ENCODE measurements around the gene COA3.

The COA3 gene

DNA sequence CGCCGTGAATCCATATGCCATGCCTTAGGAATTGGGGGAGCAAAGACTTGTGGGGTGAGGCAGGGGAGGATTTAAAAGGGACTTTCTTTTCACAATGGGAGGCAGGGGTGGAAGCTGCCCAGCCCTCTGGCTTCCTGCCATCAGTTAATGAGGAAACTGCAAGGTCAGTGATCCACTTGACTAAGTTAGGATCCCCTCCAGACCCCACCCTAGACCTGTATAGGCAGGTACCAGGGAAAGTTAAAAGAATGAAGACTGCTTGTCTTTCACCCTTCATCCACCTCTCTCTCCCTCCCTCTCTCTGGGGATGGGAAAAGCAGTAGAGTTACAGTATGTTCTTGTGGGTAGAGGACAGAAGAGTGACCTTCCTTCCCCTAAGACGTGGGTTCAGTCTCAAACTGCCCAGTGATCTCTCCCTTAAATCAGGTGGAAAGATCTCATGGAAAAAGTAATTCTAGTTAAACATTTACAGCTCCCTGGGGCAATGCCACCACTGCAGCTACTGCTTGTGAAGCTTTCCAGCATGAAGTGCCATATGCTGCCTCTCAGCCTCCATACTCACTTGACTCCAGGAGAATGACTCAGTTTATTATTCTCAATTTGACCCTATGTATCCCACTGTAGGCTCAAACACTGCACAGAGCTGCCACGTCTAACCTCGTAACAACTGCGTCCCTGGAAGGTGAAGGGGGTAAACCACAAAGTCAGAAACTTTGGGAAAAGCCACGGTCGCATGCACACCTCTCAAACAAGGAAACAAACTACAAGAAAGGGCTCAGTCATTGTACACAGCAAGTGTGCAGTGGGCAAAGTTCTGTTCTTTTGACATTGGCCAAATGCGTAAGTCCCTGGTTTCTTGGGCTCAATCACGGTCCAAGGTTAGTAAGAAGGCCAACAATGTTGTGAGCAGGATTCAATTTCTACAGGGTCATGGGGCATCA lies 1.2 kb downstream of the COA3 start:
- H3K4me3 ChIP-seq (ENCODE audit: low read depth, low read length): peak overlapping the region; percentile 85
- no peak for DNase-seq (ENCODE audit: low read depth)
- TF ChIP-seq, protein P1, sequence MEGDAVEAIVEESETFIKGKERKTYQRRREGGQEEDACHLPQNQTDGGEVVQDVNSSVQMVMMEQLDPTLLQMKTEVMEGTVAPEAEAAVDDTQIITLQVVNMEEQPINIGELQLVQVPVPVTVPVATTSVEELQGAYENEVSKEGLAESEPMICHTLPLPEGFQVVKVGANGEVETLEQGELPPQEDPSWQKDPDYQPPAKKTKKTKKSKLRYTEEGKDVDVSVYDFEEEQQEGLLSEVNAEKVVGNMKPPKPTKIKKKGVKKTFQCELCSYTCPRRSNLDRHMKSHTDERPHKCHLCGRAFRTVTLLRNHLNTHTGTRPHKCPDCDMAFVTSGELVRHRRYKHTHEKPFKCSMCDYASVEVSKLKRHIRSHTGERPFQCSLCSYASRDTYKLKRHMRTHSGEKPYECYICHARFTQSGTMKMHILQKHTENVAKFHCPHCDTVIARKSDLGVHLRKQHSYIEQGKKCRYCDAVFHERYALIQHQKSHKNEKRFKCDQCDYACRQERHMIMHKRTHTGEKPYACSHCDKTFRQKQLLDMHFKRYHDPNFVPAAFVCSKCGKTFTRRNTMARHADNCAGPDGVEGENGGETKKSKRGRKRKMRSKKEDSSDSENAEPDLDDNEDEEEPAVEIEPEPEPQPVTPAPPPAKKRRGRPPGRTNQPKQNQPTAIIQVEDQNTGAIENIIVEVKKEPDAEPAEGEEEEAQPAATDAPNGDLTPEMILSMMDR (IDR thresholded peaks at IDR 0.05; ENCODE audit: low read depth, low read length, missing control alignments): no peak

DNA sequence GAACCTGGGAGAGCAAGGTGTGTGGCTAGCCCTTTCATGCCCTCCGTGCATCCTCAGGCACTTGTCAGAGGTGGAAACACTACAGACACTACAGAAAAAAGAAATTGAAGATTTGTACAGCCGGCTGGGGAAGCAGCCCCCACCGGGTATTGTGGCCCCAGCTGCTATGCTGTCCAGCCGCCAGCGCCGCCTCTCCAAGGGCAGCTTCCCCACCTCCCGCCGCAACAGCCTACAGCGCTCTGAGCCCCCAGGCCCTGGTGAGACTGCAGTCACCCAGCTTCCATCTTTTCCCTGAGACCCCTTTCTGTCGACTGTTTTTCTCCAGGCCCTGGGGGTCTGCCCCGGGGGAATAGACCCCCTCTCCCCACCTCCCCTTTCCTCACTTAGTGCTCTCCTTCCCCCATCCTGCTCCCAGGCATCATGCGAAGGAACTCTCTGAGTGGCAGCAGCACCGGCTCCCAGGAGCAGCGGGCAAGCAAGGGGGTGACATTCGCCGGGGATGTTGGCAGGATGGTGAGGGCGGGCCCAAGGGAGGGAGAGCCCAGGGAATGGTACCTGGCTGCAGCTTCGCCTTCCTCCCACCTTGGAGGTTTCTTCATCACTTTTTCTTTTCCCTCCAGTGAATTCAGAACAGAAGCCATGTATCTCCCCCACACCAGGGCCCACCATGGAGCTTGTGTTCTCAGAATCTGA lies 2.3 kb downstream of the COA3 start:
- H3K4me3 ChIP-seq (ENCODE audit: low read depth, low read length): no peak overlapping the region
- TF ChIP-seq, protein P1 (IDR thresholded peaks at IDR 0.05; ENCODE audit: low read depth, low read length, missing control alignments): no peak
- DNase-seq (ENCODE audit: low read depth): no peak

DNA sequence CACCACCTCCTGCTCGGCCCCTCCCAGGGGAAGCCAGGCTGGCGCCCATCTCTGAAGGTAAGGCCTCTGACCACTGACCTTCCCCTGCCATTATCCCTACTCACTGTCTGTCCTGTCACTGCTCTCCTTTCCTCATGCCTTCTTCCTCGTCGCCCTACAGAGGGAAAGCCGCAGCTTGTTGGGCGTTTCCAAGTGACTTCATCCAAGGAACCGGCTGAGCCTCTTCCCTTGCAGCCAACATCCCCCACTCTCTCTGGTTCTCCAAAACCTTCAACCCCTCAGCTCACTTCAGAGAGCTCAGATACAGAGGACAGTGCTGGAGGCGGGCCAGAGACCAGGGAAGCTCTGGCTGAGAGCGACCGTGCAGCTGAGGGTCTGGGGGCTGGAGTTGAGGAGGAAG lies 3.0 kb downstream of the COA3 start:
- no peak overlapping the region for H3K4me3 ChIP-seq (ENCODE audit: low read depth, low read length)
- DNase-seq (ENCODE audit: low read depth): no peak
- TF ChIP-seq, protein P1 (IDR thresholded peaks at IDR 0.05; ENCODE audit: low read depth, low read length, missing control alignments): no peak

DNA sequence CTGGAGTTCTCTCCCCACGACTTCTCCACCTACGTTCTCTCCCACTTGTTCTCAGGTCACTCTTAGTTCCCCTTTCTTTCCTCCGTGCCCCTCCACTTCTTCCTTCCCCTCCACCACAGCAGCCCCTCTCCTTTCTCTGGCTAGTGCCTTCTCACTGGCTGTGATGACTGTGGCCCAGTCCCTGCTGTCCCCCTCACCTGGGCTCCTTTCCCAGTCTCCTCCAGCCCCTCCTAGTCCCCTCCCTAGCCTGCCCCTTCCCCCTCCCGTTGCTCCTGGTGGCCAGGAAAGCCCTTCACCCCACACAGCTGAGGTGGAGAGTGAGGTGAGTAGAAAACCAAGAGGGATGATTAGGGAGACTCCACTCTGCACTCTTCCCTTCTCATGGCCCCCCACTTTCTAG lies 3.4 kb downstream of the COA3 start:
- DNase-seq (ENCODE audit: low read depth): no peak
- no peak overlapping the region for H3K4me3 ChIP-seq (ENCODE audit: low read depth, low read length)
- TF ChIP-seq, protein P1 (IDR thresholded peaks at IDR 0.05; ENCODE audit: low read depth, low read length, missing control alignments): no peak

DNA sequence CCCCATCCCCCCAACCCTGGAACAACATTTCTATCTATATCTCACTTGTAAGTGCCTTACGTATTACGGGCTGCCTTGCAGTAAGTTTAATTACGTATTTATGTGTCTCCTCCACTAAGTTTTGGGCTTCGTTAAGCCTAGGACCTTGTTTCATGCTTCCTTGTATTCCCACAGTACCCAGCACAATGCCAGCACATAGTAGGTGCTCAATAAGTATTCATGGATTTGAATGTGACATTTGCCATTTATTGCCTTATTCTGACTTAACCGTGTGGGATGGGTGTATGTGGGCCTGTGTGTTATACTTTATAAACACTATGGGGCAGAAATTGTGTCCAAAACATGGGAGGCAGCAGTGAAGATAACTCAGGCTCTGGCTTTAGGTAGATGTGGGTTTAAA lies 6.0 kb downstream of the COA3 start:
- DNase-seq (ENCODE audit: low read depth): no peak
- no peak overlapping the region for H3K4me3 ChIP-seq (ENCODE audit: low read depth, low read length)
- TF ChIP-seq, protein P1 (IDR thresholded peaks at IDR 0.05; ENCODE audit: low read depth, low read length, missing control alignments): no peak

DNA sequence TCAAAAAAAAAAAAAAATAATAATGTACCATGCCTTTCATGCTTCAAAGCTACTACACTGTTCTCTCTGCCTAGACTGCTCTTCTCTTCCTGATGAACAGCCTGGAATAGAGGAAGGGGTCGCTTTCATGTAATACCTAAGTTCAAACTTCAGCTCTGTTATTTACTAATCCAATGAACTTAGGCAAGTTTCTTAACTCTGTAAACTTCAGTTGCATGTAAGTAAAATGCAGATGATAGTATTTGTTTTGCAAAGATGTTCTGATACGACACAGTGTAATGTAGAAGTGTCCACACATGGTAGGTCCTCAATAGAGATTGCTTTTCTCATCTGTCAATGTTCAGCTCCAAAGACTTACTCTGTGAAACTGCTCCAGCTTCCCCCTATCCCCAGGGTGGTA lies 6.6 kb downstream of the COA3 start:
- H3K4me3 ChIP-seq (ENCODE audit: low read depth, low read length): no peak overlapping the region
- no peak for DNase-seq (ENCODE audit: low read depth)
- TF ChIP-seq, protein P1 (IDR thresholded peaks at IDR 0.05; ENCODE audit: low read depth, low read length, missing control alignments): no peak
